Mesenchymal stem cell (in vitro differentiated cells and primary cell): ENCODE data around the gene FAM13A.

ENCODE experiments used
- DNase-seq: peaks from one replicate; pipeline ENCODE4 v3.0.0-alpha.2; 2013
- H2AFZ ChIP-seq: one replicate; pipeline ENCODE4 v1.6.1; 2013; ENCODE audit warnings: low read depth, mild to moderate bottlenecking, control low read depth, inconsistent platforms, low read length, moderate library complexity
- H2AK5ac ChIP-seq: 2 replicates; pipeline ENCODE4 v1.6.1; 2013; ENCODE audit warnings: low read length, moderate library complexity, mild to moderate bottlenecking, inconsistent platforms; ENCODE audit not compliant: severe bottlenecking
- H2BK120ac ChIP-seq: one replicate; pipeline ENCODE4 v1.6.1; 2013; ENCODE audit warnings: low read depth, mild to moderate bottlenecking, inconsistent platforms, low read length, moderate library complexity
- H2BK12ac ChIP-seq, 2 experiments: one replicate each; pipeline ENCODE4 v1.6.1; 2013; ENCODE audit warnings: inconsistent platforms in 2 of 2, low read length in 2 of 2, mild to moderate bottlenecking in 2 of 2, moderate library complexity in 2 of 2, control low read depth in 1 of 2
- H2BK15ac ChIP-seq: one replicate; pipeline ENCODE4 v1.6.1; 2013; ENCODE audit warnings: mild to moderate bottlenecking, low read depth, inconsistent platforms; ENCODE audit not compliant: poor library complexity, severe bottlenecking
- H2BK5ac ChIP-seq: 2 replicates; pipeline ENCODE4 v1.6.1; 2013; ENCODE audit warnings: low read depth, mild to moderate bottlenecking, low read length, control low read depth, inconsistent platforms; ENCODE audit not compliant: poor library complexity, severe bottlenecking
- H3K14ac ChIP-seq, 2 experiments: one replicate each; pipeline ENCODE4 v1.6.1; 2013; ENCODE audit warnings: inconsistent platforms in 2 of 2, low read length in 2 of 2, control low read depth in 1 of 2, mild to moderate bottlenecking in 1 of 2, moderate library complexity in 1 of 2
- H3K18ac ChIP-seq, 2 experiments: one replicate each; pipeline ENCODE4 v1.6.1; 2013; ENCODE audit warnings: inconsistent platforms in 2 of 2, low read length in 2 of 2, control low read depth in 1 of 2, low read depth in 1 of 2, mild to moderate bottlenecking in 1 of 2
- H3K23ac ChIP-seq, 2 experiments: one replicate each; pipeline ENCODE4 v1.6.1; 2013; ENCODE audit warnings: inconsistent platforms in 2 of 2, low read length in 2 of 2, mild to moderate bottlenecking in 2 of 2, moderate library complexity in 2 of 2, control low read depth in 1 of 2
- H3K27ac ChIP-seq: 2 replicates; pipeline ENCODE4 v1.5.1; 2013; ENCODE audit warnings: mild to moderate bottlenecking, moderate library complexity, low read length, control low read depth, inconsistent platforms; ENCODE audit not compliant: poor library complexity, severe bottlenecking
- H3K27me3 ChIP-seq, 2 experiments: 2 replicates each; pipeline versions ENCODE4 v1.6.1 to v1.7.0; 2013; ENCODE audit warnings: low read length in 2 of 2, mild to moderate bottlenecking in 2 of 2, moderate library complexity in 2 of 2, control low read depth in 1 of 2, inconsistent platforms in 1 of 2; ENCODE audit not compliant: control insufficient read depth in 1 of 2, insufficient read depth in 1 of 2
- H3K36me3 ChIP-seq, 2 experiments: 2 replicates each; pipeline versions ENCODE4 v1.6.1 to v1.7.0; 2013; ENCODE audit warnings: low read length in 2 of 2, control low read depth in 1 of 2, inconsistent platforms in 1 of 2, low read depth in 1 of 2, mild to moderate bottlenecking in 1 of 2; ENCODE audit not compliant: insufficient read depth in 2 of 2, control insufficient read depth in 1 of 2
- H3K4ac ChIP-seq, 2 experiments: one replicate each; pipeline ENCODE4 v1.6.1; 2013; ENCODE audit warnings: inconsistent platforms in 2 of 2, low read length in 2 of 2, mild to moderate bottlenecking in 2 of 2, moderate library complexity in 2 of 2, control low read depth in 1 of 2, low read depth in 1 of 2
- H3K4me1 ChIP-seq: 2 replicates; pipeline ENCODE4 v1.6.1; 2013; ENCODE audit warnings: low read depth, low read length, control low read depth; ENCODE audit not compliant: control insufficient read depth, insufficient read depth
- H3K4me2 ChIP-seq: 2 replicates; pipeline ENCODE4 v1.6.1; 2013; ENCODE audit warnings: low read length, mild to moderate bottlenecking, inconsistent platforms; ENCODE audit not compliant: poor library complexity, severe bottlenecking
- H3K4me3 ChIP-seq, 2 experiments: 2 replicates each; pipeline versions ENCODE4 v1.5.1 to v1.7.0; 2013; ENCODE audit warnings: low read length in 2 of 2, mild to moderate bottlenecking in 2 of 2, control low read depth in 1 of 2, low read depth in 1 of 2; ENCODE audit not compliant: insufficient read depth in 1 of 2
- H3K79me1 ChIP-seq: replicated peaks from 2 replicates; pipeline ENCODE4 v1.6.1; 2013; ENCODE audit warnings: mild to moderate bottlenecking, control low read depth, low read length, inconsistent platforms; ENCODE audit not compliant: poor library complexity, severe bottlenecking
- H3K9ac ChIP-seq: 2 replicates; pipeline ENCODE4 v1.7.0; 2013; ENCODE audit warnings: mild to moderate bottlenecking, low read length, moderate library complexity
- H3K9me3 ChIP-seq: 2 replicates; pipeline ENCODE4 v1.7.0; 2013; ENCODE audit warnings: mild to moderate bottlenecking, low read length; ENCODE audit not compliant: control insufficient read depth
- H4K8ac ChIP-seq: one replicate; pipeline ENCODE4 v1.6.1; 2013; ENCODE audit warnings: inconsistent platforms, mild to moderate bottlenecking, low read length, moderate library complexity
- H4K91ac ChIP-seq: one replicate; pipeline ENCODE4 v1.6.1; 2013; ENCODE audit warnings: mild to moderate bottlenecking, low read length, inconsistent platforms
- WGBS: methylation state at CpG from one replicate; pipeline ENCODE4 v1.1.7; 2013; ENCODE audit warnings: mixed read lengths; 5-methylcytosine and 5-hydroxymethylcytosine counted together

FAM13A gene

GRCh38 chr4:88818631-88819470 is 238.1 kb downstream of the FAM13A start:
- Histone ChIP-seq H3K4me1 (no peaks in the 10 kb centered on the region), H3K27me3 (no peaks in the 10 kb centered on the region), H3K14ac (no peak overlapping the region), H3K18ac (no peak overlapping the region), H4K91ac (no peak overlapping the region), H4K8ac (no peak overlapping the region), H2BK15ac (no peak overlapping the region), H3K23ac (no peak overlapping the region), H3K9me3 (no peaks in the 10 kb centered on the region), H2BK12ac (no peak overlapping the region), H3K4me3 (no peak overlapping the region), H3K79me1 (peaks cover 6% of the 10 kb centered on the region), H3K27ac (no peak overlapping the region), H2AFZ (no peak overlapping the region), H3K36me3 (no peaks in the 10 kb centered on the region), H2BK120ac (no peak overlapping the region), H2AK5ac (no peak overlapping the region), H3K9ac (peak overlapping the region; percentile 94), H3K4ac (no peak overlapping the region), H2BK5ac (no peak overlapping the region), H3K4me2 (no peak overlapping the region)
- DNase-seq = peak; percentile 58
- 36% methylated on average over 4 of the region's 5 CpGs for WGBS

GRCh38 chr4:88817740-88818139 is 239.2 kb downstream of the FAM13A start:
- Histone ChIP-seq H3K4me3 (no peak overlapping the region), H4K91ac (no peak overlapping the region), H3K4ac (no peak overlapping the region), H3K36me3 (no peaks in the 10 kb centered on the region), H3K23ac (no peak overlapping the region), H2AFZ (no peak overlapping the region), H3K9ac (no peak overlapping the region), H3K9me3 (no peaks in the 10 kb centered on the region), H3K27ac (no peak overlapping the region), H3K18ac (no peak overlapping the region), H3K27me3 (no peaks in the 10 kb centered on the region), H3K4me2 (no peak overlapping the region), H2BK15ac (no peak overlapping the region), H2BK12ac (no peak overlapping the region), H3K4me1 (no peaks in the 10 kb centered on the region), H3K79me1 (peaks cover 6% of the 10 kb centered on the region), H4K8ac (no peak overlapping the region), H2BK5ac (no peak overlapping the region), H2BK120ac (no peak overlapping the region), H2AK5ac (no peak overlapping the region), H3K14ac (no peak overlapping the region)
- no peak for DNase-seq
- 89% methylated on average over 2 of the region's 2 CpGs for WGBS

GRCh38 chr4:88816360-88816759 is 240.6 kb downstream of the FAM13A start:
- no peaks in the 10 kb centered on the region for H3K9me3 ChIP-seq
- H3K27ac ChIP-seq = no peak overlapping the region
- no peaks in the 10 kb centered on the region for H3K4me1 ChIP-seq
- H3K23ac ChIP-seq = no peak overlapping the region
- H3K27me3 ChIP-seq = no peaks in the 10 kb centered on the region
- no CpG with 5 or more reads among the region's 4 CpGs for WGBS
- H3K18ac ChIP-seq = no peak overlapping the region
- H2AK5ac ChIP-seq = no peak overlapping the region
- no peak for DNase-seq
- H4K91ac ChIP-seq = no peak overlapping the region
- no peak overlapping the region for H2BK5ac ChIP-seq
- no peak overlapping the region for H2BK15ac ChIP-seq
- no peak overlapping the region for H2BK12ac ChIP-seq
- H2AFZ ChIP-seq = no peak overlapping the region
- no peaks in the 10 kb centered on the region for H3K36me3 ChIP-seq
- H3K4ac ChIP-seq = no peak overlapping the region
- no peak overlapping the region for H3K14ac ChIP-seq
- H3K4me3 ChIP-seq = no peak overlapping the region
- no peak overlapping the region for H3K9ac ChIP-seq
- peaks cover 10% of the 10 kb centered on the region for H3K79me1 ChIP-seq
- no peak overlapping the region for H3K4me2 ChIP-seq
- H2BK120ac ChIP-seq = no peak overlapping the region
- no peak overlapping the region for H4K8ac ChIP-seq

- Histone ChIP-seq H3K14ac (no peak overlapping the region), H3K4ac (no peak overlapping the region), H2AFZ (no peak overlapping the region), H3K9ac (no peak overlapping the region), H3K79me1 (peaks cover 6% of the 10 kb centered on the region), H3K27me3 (no peaks in the 10 kb centered on the region), H2BK12ac (no peak overlapping the region), H2BK120ac (no peak overlapping the region), H3K23ac (no peak overlapping the region), H3K18ac (no peak overlapping the region), H4K8ac (no peak overlapping the region), H2AK5ac (no peak overlapping the region), H4K91ac (no peak overlapping the region), H3K4me2 (no peak overlapping the region), H3K9me3 (no peaks in the 10 kb centered on the region), H2BK5ac (no peak overlapping the region), H2BK15ac (no peak overlapping the region), H3K27ac (no peak overlapping the region), H3K36me3 (no peaks in the 10 kb centered on the region), H3K4me3 (no peak overlapping the region), H3K4me1 (no peaks in the 10 kb centered on the region)
- WGBS = 86% methylated on average over 4 of the region's 6 CpGs
- no peak for DNase-seq
Observed at GRCh38 chr4:88814043-88814617, 242.9 kb downstream of the FAM13A start.
